ENCODE data around the gene AGAP4.
"Not testable (repeated sequence)": the region's sequence is repeated elsewhere in the genome, so short reads cannot be mapped to it uniquely, and the experiment has no call there.

The AGAP4 gene

DNA sequence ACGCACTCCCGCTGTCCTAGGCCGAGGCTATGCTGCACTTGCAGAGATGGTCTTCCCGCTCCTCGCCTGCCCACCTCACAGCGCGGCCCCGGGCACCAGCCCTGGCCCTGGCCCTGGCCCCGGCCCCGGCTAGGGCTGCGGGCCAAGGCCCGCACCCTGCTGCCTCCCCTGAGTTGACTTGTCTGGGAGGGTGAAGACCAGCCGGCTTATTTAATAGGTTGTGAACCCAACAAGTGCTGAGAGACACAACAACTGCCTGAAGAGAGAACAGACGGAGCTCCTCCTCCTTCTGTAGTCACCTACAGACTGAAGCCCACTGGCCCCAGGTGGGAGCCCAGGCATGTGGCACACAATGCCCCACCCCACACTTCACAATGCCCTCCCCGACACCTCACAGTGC is at the start of gene AGAP4:
Gene AGAP4, minus strand, starts transcription at position 101 of the 400 bp plus-strand sequence. CDS start 153 bp downstream, outside the sequence.
- not testable (repeated sequence) for H2AFZ ChIP-seq (ENCODE audit: low read depth, low read length); H3K4me1 ChIP-seq (ENCODE audit: insufficient read depth, low read length); H3K36me3 ChIP-seq (ENCODE audit: insufficient read depth, low read length); H3K27me3 ChIP-seq (ENCODE audit: insufficient read depth, low read length); H3K4me3 ChIP-seq (ENCODE audit: low read length); H3K9me3 ChIP-seq (ENCODE audit: low read length)

DNA sequence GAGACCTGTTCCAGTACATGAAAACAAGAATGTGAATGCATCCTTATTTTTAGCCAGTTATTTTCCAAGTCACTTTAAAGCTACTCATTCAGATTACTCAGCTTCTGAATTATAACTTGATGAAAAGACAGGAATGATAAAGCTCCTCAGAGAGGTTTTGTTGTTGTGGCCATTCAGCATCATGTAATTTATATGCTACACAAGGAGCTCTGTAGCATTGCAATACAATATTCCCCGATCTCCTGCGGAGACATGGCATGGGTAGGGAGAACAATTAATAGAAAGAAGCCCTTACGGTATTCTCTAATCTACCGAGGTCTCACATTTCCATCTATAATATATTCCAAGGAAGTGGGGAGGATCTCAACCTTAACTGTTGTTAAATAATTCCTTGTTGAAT is 43.4 kb upstream of the AGAP4 start:
- H2AFZ ChIP-seq (ENCODE audit: low read depth, low read length); H3K4me1 ChIP-seq (ENCODE audit: insufficient read depth, low read length); H3K27me3 ChIP-seq (ENCODE audit: insufficient read depth, low read length); H3K4me3 ChIP-seq (ENCODE audit: low read length); H3K9me3 ChIP-seq (ENCODE audit: low read length); H3K36me3 ChIP-seq (ENCODE audit: insufficient read depth, low read length): not testable (repeated sequence)

DNA sequence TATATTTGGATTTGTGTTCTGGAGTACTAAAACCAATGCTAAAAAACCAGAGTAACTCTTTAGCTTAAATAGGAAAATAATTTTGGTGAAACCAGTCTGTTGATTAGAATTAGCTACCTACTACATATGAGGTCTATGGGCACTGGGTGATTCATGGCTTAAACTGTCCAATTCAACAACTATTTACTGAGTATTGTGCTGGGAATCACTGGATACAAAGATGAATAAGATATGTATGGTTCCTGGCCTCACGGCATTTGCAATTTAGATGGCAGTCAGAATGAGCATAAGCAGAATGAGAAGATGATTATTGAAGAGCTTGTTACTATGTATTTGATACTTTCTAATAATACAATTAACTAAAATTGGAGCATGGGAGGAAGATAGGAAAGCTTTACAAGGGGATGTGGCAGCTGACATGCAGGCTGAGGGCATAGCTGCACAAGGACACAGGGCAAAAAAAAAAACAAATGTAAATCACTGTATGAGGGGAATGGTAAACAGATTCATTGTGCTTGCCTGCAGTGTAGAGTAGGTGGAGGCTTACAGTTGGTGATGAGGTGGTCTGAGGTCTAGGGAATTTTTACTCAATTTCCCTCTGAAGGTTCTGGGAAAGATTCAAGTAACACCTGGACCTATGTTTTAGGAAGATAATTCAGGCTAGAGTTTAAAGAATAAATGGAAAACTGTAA is 42.4 kb upstream of the AGAP4 start:
- H3K9me3 ChIP-seq (ENCODE audit: low read length); H3K4me1 ChIP-seq (ENCODE audit: insufficient read depth, low read length); H3K27me3 ChIP-seq (ENCODE audit: insufficient read depth, low read length); H2AFZ ChIP-seq (ENCODE audit: low read depth, low read length); H3K4me3 ChIP-seq (ENCODE audit: low read length); H3K36me3 ChIP-seq (ENCODE audit: insufficient read depth, low read length): not testable (repeated sequence)

DNA sequence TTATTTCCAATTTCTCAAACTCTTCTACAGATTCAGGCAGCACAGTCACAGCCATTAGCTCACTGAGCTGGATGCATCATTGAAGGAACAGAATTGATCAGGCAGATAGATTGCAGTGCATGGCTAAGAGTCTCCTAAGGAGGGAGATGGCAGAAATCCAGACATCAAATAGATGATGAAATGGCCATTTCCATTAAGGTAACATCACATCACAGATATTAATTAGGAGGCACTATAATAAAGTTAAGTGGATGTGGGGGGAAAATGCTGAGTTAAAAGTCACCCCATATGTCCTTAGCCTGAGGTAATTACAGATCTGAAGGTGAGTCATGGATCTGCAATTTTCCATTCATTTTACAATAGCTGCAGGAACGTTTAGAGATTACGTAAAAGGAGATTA is 35.6 kb upstream of the AGAP4 start:
- H2AFZ ChIP-seq (ENCODE audit: low read depth, low read length); H3K27me3 ChIP-seq (ENCODE audit: insufficient read depth, low read length): not testable (repeated sequence)

DNA sequence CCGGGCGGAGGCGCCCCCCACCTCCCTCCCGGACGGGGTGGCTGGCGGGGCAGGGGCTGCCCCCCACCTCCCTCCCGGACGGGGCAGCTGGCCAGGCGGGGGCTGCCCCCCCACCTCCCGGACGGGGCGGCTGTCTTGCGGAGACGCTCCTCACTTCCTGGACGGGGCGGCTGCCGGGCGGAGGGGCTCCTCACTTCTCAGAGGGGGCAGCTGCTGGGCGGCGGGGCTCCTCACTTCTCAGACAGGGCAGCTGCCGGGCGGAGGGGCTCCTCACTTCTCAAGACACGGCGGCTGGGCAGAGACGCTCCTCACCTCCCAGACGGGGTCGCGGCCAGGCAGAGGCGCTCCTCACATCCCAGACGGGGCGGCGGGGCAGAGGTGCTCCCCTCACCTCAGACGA is 18.1 kb upstream of the AGAP4 start:
- not testable (repeated sequence) for H2AFZ ChIP-seq (ENCODE audit: low read depth, low read length); H3K4me3 ChIP-seq (ENCODE audit: low read length); H3K27me3 ChIP-seq (ENCODE audit: insufficient read depth, low read length); H3K9me3 ChIP-seq (ENCODE audit: low read length); H3K4me1 ChIP-seq (ENCODE audit: insufficient read depth, low read length); H3K36me3 ChIP-seq (ENCODE audit: insufficient read depth, low read length)

More for the DNA sequence above, 35.6 kb upstream of the AGAP4 start:
- not testable (repeated sequence) for H3K4me1 ChIP-seq (ENCODE audit: insufficient read depth, low read length); H3K36me3 ChIP-seq (ENCODE audit: insufficient read depth, low read length); H3K4me3 ChIP-seq (ENCODE audit: low read length); H3K9me3 ChIP-seq (ENCODE audit: low read length)

DNA sequence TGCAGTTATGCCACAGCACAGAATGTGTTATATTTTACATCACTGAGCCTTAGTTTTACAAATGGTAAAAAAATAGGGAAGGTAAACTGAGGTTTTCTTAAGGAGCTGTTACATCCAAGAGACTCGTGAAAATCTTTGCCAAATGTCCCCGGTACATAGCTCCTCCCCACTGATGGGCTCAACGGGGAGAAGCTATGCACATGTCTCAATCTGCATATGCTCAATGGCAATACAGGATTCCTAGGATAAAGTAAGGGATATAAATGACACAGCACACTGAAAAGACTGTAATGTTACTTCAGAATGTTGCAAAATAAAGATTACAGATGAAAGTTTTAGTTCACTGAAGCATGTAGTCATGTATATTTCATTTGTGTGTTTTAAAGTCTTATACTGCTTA is 17.0 kb upstream of the AGAP4 start:
- H3K36me3 ChIP-seq (ENCODE audit: insufficient read depth, low read length); H3K27me3 ChIP-seq (ENCODE audit: insufficient read depth, low read length); H3K4me3 ChIP-seq (ENCODE audit: low read length); H2AFZ ChIP-seq (ENCODE audit: low read depth, low read length); H3K9me3 ChIP-seq (ENCODE audit: low read length); H3K4me1 ChIP-seq (ENCODE audit: insufficient read depth, low read length): not testable (repeated sequence)

DNA sequence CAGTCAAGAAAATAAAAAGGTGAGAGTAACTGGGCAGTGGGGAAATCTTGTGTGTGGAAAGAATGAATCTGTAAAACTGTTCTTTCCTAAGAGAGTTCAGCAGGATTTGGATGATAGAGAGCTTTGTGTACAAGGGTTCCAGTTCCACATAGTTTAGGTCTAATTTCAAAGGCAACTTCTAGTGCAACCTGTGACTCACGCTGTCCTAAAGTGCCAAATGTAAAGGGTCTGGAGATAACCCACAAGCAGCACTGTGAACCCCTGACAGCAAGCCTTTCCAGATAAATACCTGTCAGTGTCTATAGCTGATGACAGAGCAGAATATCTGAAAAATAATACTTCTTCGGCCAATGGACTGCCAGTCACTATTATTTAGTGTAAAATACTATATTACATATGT is 16.3 kb upstream of the AGAP4 start:
- H3K27me3 ChIP-seq (ENCODE audit: insufficient read depth, low read length); H3K36me3 ChIP-seq (ENCODE audit: insufficient read depth, low read length); H3K4me3 ChIP-seq (ENCODE audit: low read length); H3K4me1 ChIP-seq (ENCODE audit: insufficient read depth, low read length); H2AFZ ChIP-seq (ENCODE audit: low read depth, low read length); H3K9me3 ChIP-seq (ENCODE audit: low read length): not testable (repeated sequence)

DNA sequence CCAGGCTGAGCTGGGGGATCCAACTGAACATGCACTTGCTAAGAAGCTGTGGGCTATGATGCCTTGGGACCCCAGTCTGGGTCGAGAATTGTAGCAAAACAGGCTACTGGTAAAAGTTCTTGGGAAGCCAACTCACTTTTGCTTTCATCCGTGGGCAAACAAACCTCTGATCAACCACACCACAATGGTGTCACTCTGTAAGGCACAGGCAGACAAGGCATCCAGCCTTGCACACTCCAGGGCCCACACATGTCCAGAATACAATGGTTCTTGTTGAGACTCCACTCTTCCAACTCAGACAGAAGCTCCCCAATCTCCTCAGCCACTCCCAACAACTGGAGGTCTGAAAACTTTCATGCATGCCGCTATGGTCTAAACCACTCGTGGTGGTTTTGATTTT is 10.6 kb upstream of the AGAP4 start:
- not testable (repeated sequence) for H3K4me3 ChIP-seq (ENCODE audit: low read length); H3K27me3 ChIP-seq (ENCODE audit: insufficient read depth, low read length); H2AFZ ChIP-seq (ENCODE audit: low read depth, low read length); H3K4me1 ChIP-seq (ENCODE audit: insufficient read depth, low read length); H3K36me3 ChIP-seq (ENCODE audit: insufficient read depth, low read length); H3K9me3 ChIP-seq (ENCODE audit: low read length)

DNA sequence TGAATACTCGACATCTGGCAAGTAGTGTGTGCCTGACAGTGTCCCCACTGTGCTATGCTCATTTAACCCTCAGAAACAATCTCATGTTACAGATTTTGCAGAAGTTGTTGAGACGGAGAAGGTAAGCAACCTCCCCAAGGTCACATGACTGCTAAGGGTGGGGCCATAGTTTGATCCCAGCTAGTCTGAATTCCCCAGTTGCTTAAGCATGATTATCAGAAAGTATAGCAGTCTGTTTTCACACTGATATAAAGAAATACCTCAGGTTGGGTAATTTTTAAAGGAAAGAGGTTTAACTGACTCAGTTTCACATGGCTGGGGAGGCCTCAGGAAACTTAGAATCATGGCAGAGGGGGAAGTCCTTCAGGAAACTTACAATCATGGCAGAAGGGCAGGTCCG is 1.2 kb upstream of the AGAP4 start:
- not testable (repeated sequence) for H3K9me3 ChIP-seq (ENCODE audit: low read length); H3K36me3 ChIP-seq (ENCODE audit: insufficient read depth, low read length); H3K4me3 ChIP-seq (ENCODE audit: low read length); H2AFZ ChIP-seq (ENCODE audit: low read depth, low read length); H3K27me3 ChIP-seq (ENCODE audit: insufficient read depth, low read length); H3K4me1 ChIP-seq (ENCODE audit: insufficient read depth, low read length)

DNA sequence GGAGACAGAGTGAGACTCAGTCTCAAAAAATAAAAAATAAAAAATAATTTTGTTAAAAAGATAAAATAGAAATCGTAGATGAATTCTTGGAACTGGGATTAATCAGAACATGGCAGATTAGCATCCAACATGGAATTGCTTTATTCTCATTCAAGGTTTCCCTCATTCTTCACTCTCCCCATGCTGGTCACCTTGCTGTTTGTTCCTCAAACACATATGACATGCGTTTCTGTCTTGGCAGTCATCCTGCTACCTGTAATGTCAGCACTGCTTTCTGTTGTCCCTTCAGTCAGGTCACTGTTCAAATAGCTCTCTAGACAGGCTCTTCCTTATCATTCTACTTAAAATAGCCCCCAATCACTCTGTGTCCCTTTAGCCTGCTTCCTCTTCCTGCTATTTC is 24.4 kb downstream of the AGAP4 start:
- not testable (repeated sequence) for H3K27me3 ChIP-seq (ENCODE audit: insufficient read depth, low read length); H2AFZ ChIP-seq (ENCODE audit: low read depth, low read length); H3K4me3 ChIP-seq (ENCODE audit: low read length); H3K36me3 ChIP-seq (ENCODE audit: insufficient read depth, low read length); H3K9me3 ChIP-seq (ENCODE audit: low read length); H3K4me1 ChIP-seq (ENCODE audit: insufficient read depth, low read length)

DNA sequence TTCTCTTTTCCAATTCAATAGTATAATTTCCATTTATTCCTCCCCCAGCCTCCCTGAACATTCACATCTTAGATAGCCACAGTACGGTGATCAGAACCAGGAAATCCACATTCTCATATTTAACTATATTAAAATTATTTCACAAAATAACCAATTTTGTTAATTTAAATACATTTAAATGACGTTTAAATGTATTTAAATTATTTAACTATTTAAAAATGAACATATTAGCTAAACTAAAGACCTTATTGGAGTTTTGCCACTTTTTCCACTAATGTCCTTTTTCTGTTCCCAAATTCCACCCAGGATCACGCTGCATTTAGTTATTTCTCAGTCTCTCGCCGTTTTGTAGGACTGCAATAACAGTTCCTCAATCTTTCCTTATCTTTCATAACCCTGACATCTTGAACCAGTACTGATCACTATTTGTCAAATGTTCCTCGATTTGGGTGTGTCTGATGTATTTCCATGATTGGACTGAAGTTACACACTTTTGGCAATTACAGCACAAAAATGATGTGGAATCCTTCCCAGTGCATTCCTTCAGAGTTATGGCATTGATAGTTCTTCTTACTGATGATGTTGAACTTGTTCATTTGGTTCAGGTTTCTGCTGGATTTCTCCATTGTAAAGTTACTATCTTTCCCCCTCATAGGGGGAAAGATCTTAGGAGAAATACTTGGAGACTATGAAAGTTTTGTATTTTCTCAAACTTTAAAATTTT is 27.0 kb downstream of the AGAP4 start:
- H3K36me3 ChIP-seq (ENCODE audit: insufficient read depth, low read length); H3K4me1 ChIP-seq (ENCODE audit: insufficient read depth, low read length); H2AFZ ChIP-seq (ENCODE audit: low read depth, low read length): not testable (repeated sequence)

DNA sequence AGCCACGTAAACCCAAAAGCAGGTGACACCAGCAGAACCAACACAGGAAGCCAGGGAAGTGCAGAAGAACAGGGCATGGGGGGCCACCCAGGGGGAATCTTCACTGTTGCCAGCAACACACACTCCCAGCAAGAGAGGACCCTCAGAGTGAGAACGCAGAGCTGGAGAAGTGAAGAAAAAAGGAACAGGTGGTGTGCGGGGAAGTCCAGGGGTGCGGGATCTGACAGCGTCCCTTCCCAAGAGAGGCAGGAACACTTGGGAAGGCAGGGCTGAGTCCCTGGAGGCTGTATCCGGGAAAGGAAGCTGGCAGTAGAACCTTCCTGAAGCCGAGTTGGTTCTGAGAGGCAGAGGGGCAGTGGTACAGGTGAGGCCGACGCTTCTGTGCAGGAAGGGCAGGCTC is 27.7 kb downstream of the AGAP4 start:
- no peaks in the 10 kb centered on the region for H3K36me3 ChIP-seq (ENCODE audit: insufficient read depth, low read length)
- no peak overlapping the region for H3K4me3 ChIP-seq (ENCODE audit: low read length)
- no peak overlapping the region for H2AFZ ChIP-seq (ENCODE audit: low read depth, low read length)
- no peaks in the 10 kb centered on the region for H3K4me1 ChIP-seq (ENCODE audit: insufficient read depth, low read length)
- no peaks in the 10 kb centered on the region for H3K9me3 ChIP-seq (ENCODE audit: low read length)
- no peaks in the 10 kb centered on the region for H3K27me3 ChIP-seq (ENCODE audit: insufficient read depth, low read length)

More for the DNA sequence above, 27.0 kb downstream of the AGAP4 start:
- H3K4me3 ChIP-seq (ENCODE audit: low read length); H3K9me3 ChIP-seq (ENCODE audit: low read length); H3K27me3 ChIP-seq (ENCODE audit: insufficient read depth, low read length): not testable (repeated sequence)

DNA sequence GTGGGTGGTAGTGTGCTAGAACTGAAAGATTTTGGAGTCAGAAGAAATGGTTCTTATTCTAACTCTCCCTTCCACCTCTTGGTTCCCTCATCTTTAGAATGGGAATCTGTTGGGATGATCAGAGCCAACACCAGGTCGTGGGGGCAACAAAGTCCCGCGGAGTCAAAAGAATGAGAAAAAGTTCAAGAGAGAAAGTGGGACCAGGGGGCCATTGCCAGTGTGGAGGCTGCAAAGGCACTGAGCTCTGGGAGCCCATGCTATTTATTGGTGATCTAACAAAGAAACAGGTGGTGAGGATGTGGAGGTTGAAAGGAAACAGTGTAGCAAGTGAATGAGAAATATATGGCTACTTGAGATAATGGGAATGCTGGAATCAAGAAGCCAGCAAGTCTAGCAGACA is 29.4 kb downstream of the AGAP4 start:
- no peaks in the 10 kb centered on the region for H3K27me3 ChIP-seq (ENCODE audit: insufficient read depth, low read length)
- H3K4me3 ChIP-seq (ENCODE audit: low read length) = no peak overlapping the region
- H2AFZ ChIP-seq (ENCODE audit: low read depth, low read length) = no peak overlapping the region
- no peaks in the 10 kb centered on the region for H3K4me1 ChIP-seq (ENCODE audit: insufficient read depth, low read length)
- H3K36me3 ChIP-seq (ENCODE audit: insufficient read depth, low read length) = no peaks in the 10 kb centered on the region
- H3K9me3 ChIP-seq (ENCODE audit: low read length) = no peaks in the 10 kb centered on the region
